Measurements from ENCODE around the gene SAE1.

SAE1 gene

GRCh38 chr19:47176071-47176626, 45.5 kb downstream of the SAE1 start:
- no peak overlapping the region for H3K4me3 ChIP-seq (ENCODE audit: low read depth, low read length)
- TF ChIP-seq, protein P1, sequence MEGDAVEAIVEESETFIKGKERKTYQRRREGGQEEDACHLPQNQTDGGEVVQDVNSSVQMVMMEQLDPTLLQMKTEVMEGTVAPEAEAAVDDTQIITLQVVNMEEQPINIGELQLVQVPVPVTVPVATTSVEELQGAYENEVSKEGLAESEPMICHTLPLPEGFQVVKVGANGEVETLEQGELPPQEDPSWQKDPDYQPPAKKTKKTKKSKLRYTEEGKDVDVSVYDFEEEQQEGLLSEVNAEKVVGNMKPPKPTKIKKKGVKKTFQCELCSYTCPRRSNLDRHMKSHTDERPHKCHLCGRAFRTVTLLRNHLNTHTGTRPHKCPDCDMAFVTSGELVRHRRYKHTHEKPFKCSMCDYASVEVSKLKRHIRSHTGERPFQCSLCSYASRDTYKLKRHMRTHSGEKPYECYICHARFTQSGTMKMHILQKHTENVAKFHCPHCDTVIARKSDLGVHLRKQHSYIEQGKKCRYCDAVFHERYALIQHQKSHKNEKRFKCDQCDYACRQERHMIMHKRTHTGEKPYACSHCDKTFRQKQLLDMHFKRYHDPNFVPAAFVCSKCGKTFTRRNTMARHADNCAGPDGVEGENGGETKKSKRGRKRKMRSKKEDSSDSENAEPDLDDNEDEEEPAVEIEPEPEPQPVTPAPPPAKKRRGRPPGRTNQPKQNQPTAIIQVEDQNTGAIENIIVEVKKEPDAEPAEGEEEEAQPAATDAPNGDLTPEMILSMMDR (IDR thresholded peaks at IDR 0.05; ENCODE audit: low read depth, low read length): no peak
- peak; percentile 70 for DNase-seq (ENCODE audit: low read depth, low spot score)
- in situ Hi-C loops (cut with HindIII; ENCODE audit: low sequenced_read_pairs): no loop called here

DNA sequence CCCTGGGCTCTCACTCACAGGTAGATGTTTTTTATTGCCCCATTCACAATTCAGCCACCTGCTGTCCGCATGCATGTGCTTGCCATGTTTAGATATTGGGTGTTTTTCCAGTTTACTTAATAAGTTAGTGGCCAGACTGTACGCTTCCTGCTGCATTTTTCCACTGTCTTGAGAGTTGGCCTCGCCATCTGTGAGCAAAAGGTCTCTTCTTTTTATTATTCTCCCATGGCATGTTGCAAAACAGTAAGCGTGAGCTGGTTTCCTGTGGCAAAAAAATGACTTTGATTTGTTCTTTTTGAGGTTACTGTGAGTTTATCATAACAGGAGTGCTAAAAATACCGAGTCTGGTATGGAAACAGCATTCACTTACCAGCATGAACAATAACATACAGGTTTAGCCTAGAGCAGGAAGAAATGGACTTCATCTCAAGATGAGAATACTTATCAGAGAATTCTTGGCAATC, 46.0 kb downstream of the SAE1 start:
- peak; percentile 96 for DNase-seq (ENCODE audit: low read depth, low spot score)
- in situ Hi-C loops (cut with HindIII; ENCODE audit: low sequenced_read_pairs): no loop called here
- H3K4me3 ChIP-seq (ENCODE audit: low read depth, low read length): no peak overlapping the region
- TF ChIP-seq, protein P1 (IDR thresholded peaks at IDR 0.05; ENCODE audit: low read depth, low read length): no peak

- no peak overlapping the region for H3K4me3 ChIP-seq (ENCODE audit: low read depth, low read length)
- DNase-seq (ENCODE audit: low read depth, low spot score): no peak
- in situ Hi-C loops (cut with HindIII; ENCODE audit: low sequenced_read_pairs): no loop called here
- TF ChIP-seq, protein P1 (IDR thresholded peaks at IDR 0.05; ENCODE audit: low read depth, low read length): no peak
Measured at GRCh38 chr19:47179653-47180310, 49.1 kb downstream of the SAE1 start.

DNA sequence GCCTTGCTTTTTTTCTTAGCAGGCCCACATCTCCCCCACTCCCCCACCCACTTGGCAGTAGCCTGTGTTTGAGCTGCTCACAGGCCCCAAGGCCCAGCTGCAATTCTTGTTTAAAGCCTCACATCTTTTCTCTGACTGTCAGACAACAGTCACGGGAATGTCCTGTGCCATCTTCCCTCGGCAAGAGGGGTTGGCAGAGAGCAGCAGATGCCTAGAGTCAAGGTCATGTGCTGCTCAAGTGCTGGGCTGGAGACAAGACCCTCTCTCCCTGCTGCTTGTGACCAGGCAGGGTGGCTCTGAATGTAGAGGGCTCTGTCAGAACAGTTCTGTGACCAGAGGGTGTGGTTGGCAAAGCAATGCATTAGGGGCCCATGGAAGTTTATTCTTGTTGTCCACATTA, 53.0 kb downstream of the SAE1 start:
- in situ Hi-C loops (cut with HindIII; ENCODE audit: low sequenced_read_pairs): no loop called here
- TF ChIP-seq, protein P1 (IDR thresholded peaks at IDR 0.05; ENCODE audit: low read depth, low read length): no peak
- DNase-seq (ENCODE audit: low read depth, low spot score): no peak
- no peak overlapping the region for H3K4me3 ChIP-seq (ENCODE audit: low read depth, low read length)

GRCh38 chr19:47186446-47187334, 56.1 kb downstream of the SAE1 start:
- TF ChIP-seq, protein P1 (IDR thresholded peaks at IDR 0.05; ENCODE audit: low read depth, low read length): no peak
- in situ Hi-C loops (cut with HindIII; ENCODE audit: low sequenced_read_pairs): no loop called here
- no peak for DNase-seq (ENCODE audit: low read depth, low spot score)
- no peak overlapping the region for H3K4me3 ChIP-seq (ENCODE audit: low read depth, low read length)

- TF ChIP-seq, protein P1 (IDR thresholded peaks at IDR 0.05; ENCODE audit: low read depth, low read length): no peak
- no peak overlapping the region for H3K4me3 ChIP-seq (ENCODE audit: low read depth, low read length)
- DNase-seq (ENCODE audit: low read depth, low spot score): no peak
- in situ Hi-C loops (cut with HindIII; ENCODE audit: low sequenced_read_pairs): no loop called here
Measured at GRCh38 chr19:47187335-47187655, 56.7 kb downstream of the SAE1 start.
